CD14-positive monocyte (primary cell): ENCODE measurements around the gene IZUMO1. TPM values are rescaled to one million over a fixed set of nuclear protein-coding genes. Genes with fewer than 3 reads are reported as not detected.

Source experiments
- DNase-seq, 3 donors: peaks; one replicate each; pipeline ENCODE4 v3.0.0-alpha.2; 2011 to 2022
- H2AFZ ChIP-seq: 2 replicates; pipeline ENCODE4 v1.6.0; 2012; ENCODE audit warnings: mild to moderate bottlenecking, low read depth, low read length, inconsistent platforms; ENCODE audit not compliant: insufficient read depth, poor library complexity, severe bottlenecking
- H3K27ac ChIP-seq, 2 donors: 1 replicate in 1 of 2; 2 replicates in 1 of 2; pipeline ENCODE4 v1.5.1; 2012 to 2013; ENCODE audit warnings: low read length in 2 of 2, control low read depth in 1 of 2, inconsistent platforms in 1 of 2, low read depth in 1 of 2, mild to moderate bottlenecking in 1 of 2
- H3K27me3 ChIP-seq, 2 donors: one replicate each; pipeline versions ENCODE4 v1.6.0 to v1.6.1; 2011 to 2013; ENCODE audit warnings: low read length in 2 of 2; ENCODE audit not compliant: control insufficient read depth in 2 of 2, insufficient read depth in 2 of 2
- H3K36me3 ChIP-seq, 2 donors: replicated peaks in 1 of 2; 1 replicate in 1 of 2; 2 replicates in 1 of 2; pipeline versions ENCODE4 v1.5.1 to v1.6.1; 2012 to 2013; ENCODE audit warnings: low read length in 2 of 2, control low read depth in 1 of 2, inconsistent platforms in 1 of 2, mild to moderate bottlenecking in 1 of 2; ENCODE audit not compliant: insufficient read depth in 2 of 2, control insufficient read depth in 1 of 2
- H3K4me1 ChIP-seq, 2 donors: 1 replicate in 1 of 2; 2 replicates in 1 of 2; pipeline versions ENCODE4 v1.5.1 to v1.6.1; 2012 to 2013; ENCODE audit warnings: low read length in 2 of 2, control low read depth in 1 of 2, inconsistent platforms in 1 of 2, mild to moderate bottlenecking in 1 of 2, moderate library complexity in 1 of 2; ENCODE audit not compliant: insufficient read depth in 2 of 2, control insufficient read depth in 1 of 2
- H3K4me2 ChIP-seq: replicated peaks from 2 replicates; pipeline ENCODE3; 2012; ENCODE audit warnings: low read length, moderate library complexity, mild to moderate bottlenecking; ENCODE audit not compliant: poor library complexity, severe bottlenecking; ENCODE audit errors: extremely low read depth
- H3K4me3 ChIP-seq, 3 experiments: fragments of 200-600 bp in 1 of 3; sonication (generic) in 1 of 3; replicated peaks in 1 of 3; 1 replicate in 2 of 3; 2 replicates in 1 of 3; pipeline ENCODE4 v1.5.1; 2011 to 2013; ENCODE audit warnings: low read length in 3 of 3, mild to moderate bottlenecking in 3 of 3, control low read depth in 2 of 3, low read depth in 2 of 3, inconsistent platforms in 1 of 3, moderate library complexity in 1 of 3
- H3K79me2 ChIP-seq: 2 replicates; pipeline ENCODE4 v1.6.0; 2012; ENCODE audit warnings: mild to moderate bottlenecking, control low read depth, inconsistent platforms, low read length, moderate library complexity; ENCODE audit not compliant: insufficient read depth
- H3K9ac ChIP-seq: 2 replicates; pipeline ENCODE4 v1.6.0; 2017; ENCODE audit warnings: low read length, mild to moderate bottlenecking; ENCODE audit not compliant: insufficient read depth, poor library complexity, severe bottlenecking
- H3K9me3 ChIP-seq, 2 donors: replicated peaks in 1 of 2; 1 replicate in 1 of 2; 2 replicates in 1 of 2; pipeline versions ENCODE4 v1.5.1 to v1.6.1; 2012 to 2013; ENCODE audit warnings: low read length in 2 of 2, control low read depth in 1 of 2; ENCODE audit not compliant: control insufficient read depth in 1 of 2, insufficient read depth in 1 of 2
- H4K20me1 ChIP-seq: 2 replicates; pipeline ENCODE4 v1.6.0; 2012; ENCODE audit warnings: mild to moderate bottlenecking, low read length, control low read depth, moderate library complexity; ENCODE audit not compliant: insufficient read depth
- H3K27ac Mint-ChIP-seq, 7 donors: one replicate each; pipeline ENCODE4 v1.8.0; 2020; ENCODE audit warnings: mild to moderate bottlenecking in 7 of 7, mixed read lengths in 7 of 7, moderate library complexity in 6 of 7, inconsistent platforms in 2 of 7
- H3K27me3 Mint-ChIP-seq, 3 donors: one replicate each; pipeline ENCODE4 v1.8.0; 2021 to 2022; ENCODE audit warnings: low read depth in 3 of 3, mild to moderate bottlenecking in 3 of 3, mixed read lengths in 3 of 3, moderate library complexity in 3 of 3, inconsistent platforms in 1 of 3
- H3K36me3 Mint-ChIP-seq, 2 donors: one replicate each; pipeline ENCODE4 v1.8.0; 2020; ENCODE audit warnings: mixed read lengths in 2 of 2, inconsistent platforms in 1 of 2, mild to moderate bottlenecking in 1 of 2
- H3K4me1 Mint-ChIP-seq: one replicate; pipeline ENCODE4 v1.8.0; 2020; ENCODE audit warnings: mild to moderate bottlenecking, mixed read lengths
- H3K4me3 Mint-ChIP-seq, 2 donors: one replicate each; pipeline ENCODE4 v1.8.0; 2020; ENCODE audit warnings: mild to moderate bottlenecking in 2 of 2, mixed read lengths in 2 of 2, moderate library complexity in 1 of 2
- H3K9me3 Mint-ChIP-seq, 7 donors: one replicate each; pipeline ENCODE4 v1.8.0; 2020 to 2022; ENCODE audit warnings: mixed read lengths in 7 of 7, mild to moderate bottlenecking in 6 of 7, moderate library complexity in 6 of 7, inconsistent platforms in 2 of 7
- CTCF ChIP-seq: fragments of 200-600 bp; IDR thresholded peaks from one replicate; pipeline ENCODE4 v1.8.0; 2022; ENCODE audit warnings: antibody characterized with exemption, mild to moderate bottlenecking
- WGBS: methylation state at CpG from one replicate; pipeline ENCODE4 v1.1.5; 2013; ENCODE audit warnings: missing lambda C conversion rate; ENCODE audit not compliant: insufficient coverage; 5-methylcytosine and 5-hydroxymethylcytosine counted together
- intact Hi-C, 2 donors: fragments of 100-400 bp; cut with micrococcal nuclease; formaldehyde crosslinking; loops; one replicate each; pipeline versions ENCODE4 v1.15.0 to v1.15.1; 2023
- polyA plus RNA-seq, 3 donors: library from polyadenylated mRNA; depleted of rRNA in 1 of 3; unstranded in 2 of 3; stranded (reverse) in 1 of 3; fragments of 300-500 nt in 2 of 3; fragments of >200 nt in 1 of 3; fragmentation: Illumina TruSeq in 2 of 3; gene quantifications; 1 replicate in 2 of 3; 2 replicates in 1 of 3; pipeline ENCODE4 v1.2.3, GENCODE V29; 2012 to 2021

Gene IZUMO1
- polyA plus RNA-seq, 3 donors: not detected

GRCh38 chr19:48746110-48746509 lies 599 bp downstream of the IZUMO1 start:
- peak overlapping the region in 1 of 2 donors; percentile 76 for H3K4me3 Mint-ChIP-seq
- Histone ChIP-seq H3K79me2 (no peaks in the 10 kb centered on the region), H3K4me3 (no peak overlapping the region), H3K9me3 (peaks cover 12 to 13% of the 10 kb centered on the region in 2 donors), H3K36me3 (no peaks in the 10 kb centered on the region), H3K4me2 (no peak overlapping the region), H3K27me3 (peaks cover 3 to 37% of the 10 kb centered on the region in 2 donors), H4K20me1 (no peaks in the 10 kb centered on the region), H3K4me1 (peaks cover 10 to 17% of the 10 kb centered on the region in 2 donors), H2AFZ (peak overlapping the region; percentile 80), H3K9ac (no peak overlapping the region), H3K27ac (no peak overlapping the region)
- H3K36me3 Mint-ChIP-seq: peaks cover 0 to 5% of the 10 kb centered on the region in 2 donors
- H3K4me1 Mint-ChIP-seq: peaks cover 23% of the 10 kb centered on the region
- no peak for TF ChIP-seq CTCF
- peaks cover 8 to 24% (median 19%) of the 10 kb centered on the region in 7 donors for H3K9me3 Mint-ChIP-seq
- DNase-seq: no peak
- peak overlapping the region in 1 of 7 donors; percentile 45 for H3K27ac Mint-ChIP-seq
- peaks cover 33 to 68% (median 52%) of the 10 kb centered on the region in 3 donors for H3K27me3 Mint-ChIP-seq
- WGBS: 91% methylated on average over 8 of the region's 8 CpGs
- intact Hi-C loops: no loop called here

DNA sequence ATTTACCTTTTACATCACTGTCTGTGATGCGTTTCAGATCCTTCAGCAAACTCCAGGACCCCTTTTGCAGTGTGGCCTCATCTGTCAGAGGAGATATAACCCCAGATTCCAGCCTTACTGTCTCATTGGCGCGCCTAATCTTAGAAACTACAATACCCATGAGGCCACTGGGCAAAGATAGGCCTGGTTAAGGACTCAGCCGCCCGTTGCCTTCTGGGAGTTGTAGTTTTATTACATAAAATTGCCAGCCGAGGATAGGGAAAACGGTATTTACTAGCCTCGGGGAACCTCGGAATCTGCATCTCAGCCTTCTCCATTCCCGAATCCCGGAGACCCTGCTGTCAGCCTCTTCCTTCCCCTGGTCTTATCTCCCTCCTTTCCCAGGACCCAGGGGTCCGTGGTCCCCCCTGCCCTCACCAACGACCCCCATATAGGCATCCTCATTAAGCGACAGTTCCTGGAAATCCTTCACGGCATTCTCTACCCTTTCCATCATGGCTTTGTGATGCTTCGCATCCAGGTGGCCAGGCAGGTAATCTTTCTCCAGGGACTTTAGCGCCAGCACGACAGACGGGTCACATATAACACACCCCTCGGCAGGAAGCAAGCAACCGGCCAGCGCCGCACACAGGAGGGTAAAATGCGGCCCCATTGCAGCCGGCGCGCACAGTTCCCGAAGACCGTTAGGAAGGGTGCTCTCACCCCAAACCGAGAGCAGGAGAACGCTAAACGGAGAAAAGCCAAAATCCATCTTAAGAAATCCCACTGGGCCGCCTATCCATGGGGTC lies 1.3 kb downstream of the IZUMO1 start:
- Mint-ChIP-seq H3K27ac (peak overlapping the region in 2 of 7 donors; percentile 41 to 76), H3K4me1 (peaks cover 22% of the 10 kb centered on the region), H3K4me3 (peak overlapping the region in 1 of 2 donors; percentile 76), H3K27me3 (peaks cover 32 to 68% (median 54%) of the 10 kb centered on the region in 3 donors), H3K36me3 (peaks cover 0 to 5% of the 10 kb centered on the region in 2 donors), H3K9me3 (peaks cover 8 to 25% (median 22%) of the 10 kb centered on the region in 7 donors)
- Histone ChIP-seq H3K27ac (no peak overlapping the region), H3K4me3 (no peak overlapping the region), H3K9ac (no peak overlapping the region), H3K79me2 (no peaks in the 10 kb centered on the region), H3K4me2 (no peak overlapping the region), H3K4me1 (peaks cover 11 to 22% of the 10 kb centered on the region in 2 donors), H3K9me3 (peaks cover 12 to 13% of the 10 kb centered on the region in 2 donors), H3K27me3 (peaks cover 6 to 38% of the 10 kb centered on the region in 2 donors), H4K20me1 (no peaks in the 10 kb centered on the region), H2AFZ (no peak overlapping the region), H3K36me3 (no peaks in the 10 kb centered on the region)
- no peak for TF ChIP-seq CTCF
- 33% methylated on average over 29 of the region's 33 CpGs for WGBS
- intact Hi-C loops: no loop called here
- DNase-seq: peak in 2 of 3 donors; percentile 56 to 67
